Measurements from ENCODE around the gene CDYL2.

Gene CDYL2

DNA sequence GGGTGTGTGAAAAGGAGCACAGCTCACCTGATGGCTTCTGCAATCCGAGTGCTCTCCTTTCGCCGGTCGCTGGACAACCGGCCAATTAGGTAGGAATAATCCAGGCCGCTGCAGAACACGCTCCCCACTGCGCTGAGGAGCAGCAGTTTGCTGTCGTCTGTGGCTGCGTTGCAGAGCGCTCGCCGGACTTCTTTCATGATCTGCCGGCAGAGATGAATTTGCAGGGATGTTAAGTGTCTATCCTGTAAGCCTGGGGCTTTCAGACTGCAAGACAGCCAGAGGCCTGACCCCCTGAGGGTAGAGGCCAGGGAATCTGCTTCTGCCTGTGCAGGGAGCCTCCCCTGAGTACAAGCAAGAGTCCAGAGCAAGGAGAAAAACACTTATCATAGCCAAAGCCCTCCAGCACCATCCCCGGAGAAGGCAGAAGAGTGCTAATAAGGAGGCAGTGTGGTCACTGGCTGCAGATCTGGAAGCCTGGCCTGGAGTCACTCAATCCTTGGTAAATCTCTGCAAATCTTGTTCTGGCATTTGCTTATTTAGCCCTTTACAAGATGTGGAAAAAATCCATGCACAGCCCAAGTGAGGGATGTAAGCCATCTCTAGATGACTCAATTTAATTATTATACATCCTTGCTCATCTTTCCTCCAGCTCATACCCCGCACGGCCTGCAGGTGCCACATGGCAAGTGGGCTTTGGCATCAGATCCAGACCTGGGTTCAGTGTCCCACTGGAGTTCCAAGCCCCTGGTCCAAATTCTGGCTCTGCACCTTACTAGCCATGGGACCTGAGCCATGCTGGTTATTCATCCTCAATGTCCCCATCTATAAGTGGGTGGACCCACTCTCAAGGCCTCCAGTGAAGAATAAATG is 183.4 kb downstream of the CDYL2 start:
- no peak for DNase-seq (ENCODE audit: low read depth)

DNA sequence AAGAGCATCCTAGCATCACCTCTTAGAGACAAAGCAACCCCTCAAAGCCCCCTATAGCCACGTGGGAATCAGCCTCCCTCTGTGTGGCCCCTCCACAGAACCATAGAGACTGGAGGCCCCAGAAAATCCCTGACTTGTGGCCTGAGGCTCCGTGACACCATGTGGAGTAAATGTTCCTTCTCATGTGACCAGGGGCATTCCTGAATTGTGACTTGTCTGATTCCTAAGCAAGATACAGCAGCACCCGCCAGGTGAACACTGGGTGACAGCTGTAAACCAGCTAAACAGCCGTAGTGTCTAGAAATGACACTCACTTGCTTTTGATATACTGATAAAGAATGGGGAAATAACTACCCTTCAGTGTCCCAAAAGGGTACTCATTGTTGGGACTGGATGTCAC is 184.6 kb downstream of the CDYL2 start:
- DNase-seq (ENCODE audit: low read depth), result no peak

GRCh38 chr16:80618862-80619648 is 185.3 kb downstream of the CDYL2 start:
- no peak for DNase-seq (ENCODE audit: low read depth)

DNA sequence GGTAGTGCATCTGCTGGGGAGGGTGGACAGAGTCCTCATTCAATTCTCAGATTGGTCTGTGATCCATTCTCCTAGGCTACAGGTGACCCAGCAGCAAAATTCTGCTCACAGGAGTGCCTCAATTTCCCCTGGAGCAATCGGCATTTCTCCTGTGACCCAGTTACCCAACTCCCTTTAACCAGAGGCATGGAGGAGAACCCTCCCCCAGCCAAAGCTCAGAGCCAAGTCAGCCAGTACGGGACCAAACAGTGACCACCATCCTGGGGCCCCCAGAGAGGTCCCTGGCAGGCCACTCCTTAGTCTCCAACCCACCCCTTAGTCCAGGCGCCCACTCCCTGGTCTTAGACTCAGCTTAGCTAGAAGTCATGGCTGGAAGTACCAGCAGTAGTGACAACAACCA is 188.0 kb downstream of the CDYL2 start:
- no peak for DNase-seq (ENCODE audit: low read depth)

DNA sequence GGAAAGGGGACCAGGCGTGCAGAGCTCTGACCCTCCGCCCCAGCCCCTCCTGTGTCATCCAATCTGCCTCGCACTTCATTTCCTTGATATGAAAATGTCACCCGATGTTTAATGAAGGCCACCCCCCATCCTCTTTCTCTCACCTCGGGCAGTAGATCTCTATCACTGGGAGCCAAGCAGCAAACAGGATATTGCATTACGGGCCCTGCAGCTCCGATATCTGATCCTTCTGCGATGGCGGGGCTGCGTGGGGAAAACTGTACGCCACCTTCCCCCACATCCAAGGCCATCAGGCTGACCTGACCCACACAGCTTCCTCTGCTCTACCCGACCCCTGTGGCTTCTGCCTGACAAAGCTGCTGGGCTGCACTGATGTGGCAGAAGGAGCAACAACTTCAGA is 188.7 kb downstream of the CDYL2 start:
- no peak for DNase-seq (ENCODE audit: low read depth)

GRCh38 chr16:80614908-80615671 is 189.3 kb downstream of the CDYL2 start:
- DNase-seq (ENCODE audit: low read depth), result no peak

- no peak for DNase-seq (ENCODE audit: low read depth)
These were observed 191.9 kb downstream of the CDYL2 start for GRCh38 chr16:80612461-80613017.

- DNase-seq (ENCODE audit: low read depth), result no peak
These were observed 192.5 kb downstream of the CDYL2 start for GRCh38 chr16:80611930-80612327.

- DNase-seq (ENCODE audit: low read depth), result no peak
These were observed 193.0 kb downstream of the CDYL2 start for GRCh38 chr16:80611171-80611929.

- DNase-seq (ENCODE audit: low read depth), result no peak
These were observed 193.8 kb downstream of the CDYL2 start for GRCh38 chr16:80610481-80611156.

DNA sequence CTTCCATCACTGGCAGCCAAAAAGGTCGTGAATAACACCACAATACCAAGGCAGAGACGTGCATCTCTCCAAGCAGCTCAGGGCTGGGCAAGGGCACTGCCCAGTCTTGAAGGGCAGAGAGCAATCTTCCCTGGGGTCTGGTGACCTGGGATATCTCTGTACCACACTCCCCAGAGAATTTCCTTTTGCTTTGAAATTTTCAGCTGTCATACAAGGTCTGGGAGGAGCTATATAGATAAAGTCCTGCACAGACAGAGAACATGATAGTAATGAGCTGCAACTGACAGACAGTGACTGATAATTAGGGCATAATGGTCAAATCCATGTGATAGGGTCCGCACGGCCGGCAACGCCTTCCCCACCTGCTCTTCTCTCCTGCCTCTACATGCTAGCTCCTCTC is 195.5 kb downstream of the CDYL2 start:
- DNase-seq (ENCODE audit: low read depth), result no peak

GRCh38 chr16:80607204-80607603 is 197.2 kb downstream of the CDYL2 start:
- DNase-seq (ENCODE audit: low read depth), result no peak

DNA sequence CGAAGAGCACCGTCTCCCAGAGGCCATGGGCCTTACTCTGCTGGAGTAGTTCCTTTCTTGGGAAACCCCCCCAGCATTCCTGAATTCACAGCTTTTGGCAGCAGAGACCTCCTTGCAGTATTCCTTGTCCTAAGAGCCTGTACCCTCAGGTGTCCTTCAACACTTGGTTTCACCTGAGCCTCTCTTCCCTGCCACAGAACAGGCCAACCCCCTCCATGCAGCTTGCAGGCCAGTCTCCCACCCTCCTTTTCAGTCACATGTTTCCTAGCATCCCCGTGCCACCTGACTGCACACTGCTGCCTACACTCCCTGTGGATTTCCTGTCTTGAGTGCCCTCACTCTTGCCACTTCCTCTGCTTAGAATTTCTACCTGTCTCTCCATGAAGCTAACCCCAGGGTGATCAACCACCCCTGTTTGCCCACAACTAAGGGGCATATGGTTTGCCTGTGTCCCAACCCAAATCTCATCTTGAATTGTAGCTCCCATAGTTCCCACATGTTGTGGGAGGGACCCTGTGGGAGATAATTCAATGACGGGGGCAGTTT is 198.1 kb downstream of the CDYL2 start:
- no peak for DNase-seq (ENCODE audit: low read depth)

DNA sequence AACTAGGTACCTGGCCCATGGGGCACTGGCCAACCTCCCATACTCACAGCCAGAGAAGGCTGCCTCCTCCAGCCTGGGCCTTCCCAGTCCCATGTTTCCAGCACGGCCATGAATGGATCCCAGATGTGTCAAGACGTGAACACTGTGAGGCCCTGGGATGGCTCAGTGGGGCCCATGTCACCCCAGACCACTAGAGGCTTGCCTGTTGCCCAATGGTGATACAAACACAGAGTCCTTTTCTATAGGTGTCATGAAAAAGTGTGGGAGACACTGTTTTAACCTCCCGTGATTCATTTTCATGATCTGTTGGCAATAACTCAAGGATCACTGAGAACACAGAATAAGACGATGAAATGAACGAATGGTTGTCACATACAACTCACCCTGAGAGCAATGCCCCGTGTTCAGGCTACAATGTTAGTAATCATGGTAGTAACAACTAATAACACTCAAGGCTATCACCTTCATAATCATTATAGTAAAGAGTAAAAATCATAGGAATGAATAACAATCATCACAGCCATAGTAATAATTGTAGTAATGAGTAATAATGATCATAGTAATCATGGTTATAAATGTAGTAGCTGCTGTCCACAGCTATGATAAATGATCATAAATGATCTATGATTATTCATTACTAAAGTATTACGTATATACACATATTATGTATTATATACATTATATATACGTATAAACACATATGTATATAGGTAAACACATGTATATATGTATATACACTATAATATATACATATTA is 199.6 kb downstream of the CDYL2 start:
- no peak for DNase-seq (ENCODE audit: low read depth)

- no peak for DNase-seq (ENCODE audit: low read depth)
These were observed 201.5 kb downstream of the CDYL2 start for GRCh38 chr16:80602894-80603293.

GRCh38 chr16:80601182-80601581 is 203.2 kb downstream of the CDYL2 start:
- DNase-seq (ENCODE audit: low read depth), result no peak

DNA sequence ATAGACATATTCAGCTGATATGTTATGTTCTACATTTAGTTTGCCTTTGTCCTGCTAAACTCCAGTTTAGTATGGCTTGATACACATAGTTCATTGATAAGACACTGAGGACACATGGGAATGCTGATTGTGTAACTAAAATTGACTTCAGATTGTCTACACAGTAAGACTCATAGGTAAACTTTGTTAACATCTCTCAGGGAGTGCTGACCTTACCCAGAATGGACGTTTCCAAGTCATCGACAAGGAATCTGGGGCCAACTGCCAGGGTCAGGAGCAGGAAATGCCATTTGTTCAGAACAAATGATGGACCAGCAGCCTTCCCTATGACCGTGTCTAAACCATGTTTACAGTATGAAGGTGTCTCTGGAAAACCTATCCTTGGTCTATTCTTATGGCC is 204.9 kb downstream of the CDYL2 start:
- no peak for DNase-seq (ENCODE audit: low read depth)

GRCh38 chr16:80596507-80597207 is 207.7 kb downstream of the CDYL2 start:
- DNase-seq (ENCODE audit: low read depth), result no peak

GRCh38 chr16:80594756-80595155 is 209.6 kb downstream of the CDYL2 start:
- DNase-seq (ENCODE audit: low read depth), result no peak
